Liver (tissue), 9 donors: ENCODE data around the gene SMOC2. TPM values are rescaled to one million over a fixed set of nuclear protein-coding genes. Genes with fewer than 3 reads are reported as not detected.

ENCODE experiments used
- DNase-seq: peaks from one replicate; pipeline ENCODE4 v3.0.0-alpha.2; 2017; ENCODE audit warnings: low spot score
- H3K27ac ChIP-seq, 2 donors: one replicate each; pipeline ENCODE4 v1.7.0; 2013; ENCODE audit warnings: inconsistent platforms in 2 of 2, low read length in 2 of 2, control low read depth in 1 of 2, low read depth in 1 of 2, mild to moderate bottlenecking in 1 of 2
- H3K27me3 ChIP-seq, 4 donors: one replicate each; pipeline versions ENCODE4 v1.6.1 to v1.7.0; 2013; ENCODE audit warnings: low read length in 3 of 4, inconsistent platforms in 1 of 4, mild to moderate bottlenecking in 1 of 4, moderate library complexity in 1 of 4; ENCODE audit not compliant: control insufficient read depth in 4 of 4, insufficient read depth in 4 of 4
- H3K36me3 ChIP-seq, 4 donors: one replicate each; pipeline versions ENCODE4 v1.6.1 to v1.7.0; 2013; ENCODE audit warnings: low read length in 3 of 4, mild to moderate bottlenecking in 3 of 4, low read depth in 1 of 4, moderate library complexity in 1 of 4; ENCODE audit not compliant: control insufficient read depth in 4 of 4, insufficient read depth in 3 of 4
- H3K4me1 ChIP-seq, 4 donors: one replicate each; pipeline versions ENCODE4 v1.6.1 to v1.7.0; 2013; ENCODE audit warnings: low read length in 3 of 4, mild to moderate bottlenecking in 3 of 4, moderate library complexity in 1 of 4; ENCODE audit not compliant: control insufficient read depth in 4 of 4, insufficient read depth in 4 of 4
- H3K4me3 ChIP-seq, 3 donors: one replicate each; pipeline versions ENCODE4 v1.6.1 to v1.7.0; 2013; ENCODE audit warnings: low read length in 3 of 3, control low read depth in 1 of 3, low read depth in 1 of 3, mild to moderate bottlenecking in 1 of 3
- H3K9ac ChIP-seq, 2 donors: one replicate each; pipeline ENCODE4 v1.7.0; 2013; ENCODE audit warnings: low read length in 2 of 2, mild to moderate bottlenecking in 2 of 2, moderate library complexity in 2 of 2, control low read depth in 1 of 2, low read depth in 1 of 2
- H3K9me3 ChIP-seq, 4 donors: one replicate each; pipeline versions ENCODE4 v1.6.1 to v1.7.0; 2013; ENCODE audit warnings: low read length in 3 of 4; ENCODE audit not compliant: control insufficient read depth in 4 of 4
- ATF3 ChIP-seq: IDR thresholded peaks from 2 replicates; pipeline ENCODE4 v1.6.1; 2016; ENCODE audit warnings: antibody characterized with exemption
- CTCF ChIP-seq: fragments of 150-350 bp; IDR thresholded peaks from 2 replicates; pipeline ENCODE4 v1.5.1; 2017; ENCODE audit warnings: improper control_type of control experiment, low read depth, low read length; ENCODE audit not compliant: missing input control
- EGR1 ChIP-seq, 2 donors: IDR thresholded peaks; 2 replicates each; pipeline ENCODE4 v1.6.1; 2016 to 2018; ENCODE audit warnings: antibody characterized with exemption in 2 of 2, low read depth in 2 of 2
- FOXA2 ChIP-seq: IDR thresholded peaks from 2 replicates; pipeline ENCODE4 v1.6.1; 2016; ENCODE audit warnings: antibody characterized with exemption
- GABPA ChIP-seq, 2 donors: IDR thresholded peaks in 1 of 2; conservative IDR thresholded peaks in 1 of 2; 2 replicates each; pipeline ENCODE4 v1.6.1; 2016; ENCODE audit warnings: antibody characterized with exemption in 2 of 2, mild to moderate bottlenecking in 1 of 2, moderate library complexity in 1 of 2
- MAX ChIP-seq: IDR thresholded peaks from 2 replicates; pipeline ENCODE4 v1.6.1; 2016; ENCODE audit warnings: antibody characterized with exemption
- RAD21 ChIP-seq, 2 donors: IDR thresholded peaks; 2 replicates each; pipeline ENCODE4 v1.6.1; 2016; ENCODE audit warnings: antibody characterized with exemption in 2 of 2, mild to moderate bottlenecking in 2 of 2
- REST ChIP-seq: IDR thresholded peaks from 2 replicates; pipeline ENCODE4 v1.6.1; 2016; ENCODE audit warnings: antibody characterized with exemption, mild to moderate bottlenecking
- SP1 ChIP-seq: IDR thresholded peaks from 2 replicates; pipeline ENCODE4 v1.6.1; 2018; ENCODE audit warnings: antibody characterized with exemption, mild to moderate bottlenecking
- TAF1 ChIP-seq: conservative IDR thresholded peaks from 2 replicates; pipeline ENCODE4 v1.6.1; 2016; ENCODE audit warnings: antibody characterized with exemption, mild to moderate bottlenecking
- YY1 ChIP-seq: IDR thresholded peaks from 2 replicates; pipeline ENCODE4 v1.6.1; 2016; ENCODE audit warnings: antibody characterized with exemption, mild to moderate bottlenecking
- ZBTB33 ChIP-seq: IDR thresholded peaks from 2 replicates; pipeline ENCODE4 v1.6.1; 2016; ENCODE audit warnings: antibody characterized with exemption
- WGBS: extraction: QIAGEN DNeasy Blood & Tissue Kit; methylation state at CpG from one replicate; pipeline ENCODE4 v1.1.7; 2013; 5-methylcytosine and 5-hydroxymethylcytosine counted together
- polyA plus RNA-seq, 2 donors: library from polyadenylated mRNA; stranded (reverse) in 1 of 2; unstranded in 1 of 2; fragments of 200-250 nt in 1 of 2; fragments of >200 nt in 1 of 2; fragmentation: Nextera tagmentation in 1 of 2; extraction: Ambion mirVana in 1 of 2; gene quantifications; one replicate each; pipeline versions ENCODE4 v1.2.1 to v1.2.3, GENCODE V29; 2013 to 2015
- total RNA-seq, 2 donors: library from RNA; depleted of rRNA; stranded (reverse); fragments of >200 nt; gene quantifications; one replicate each; pipeline ENCODE4 v1.2.3, GENCODE V29; 2014
- donor health status: healthy.
- donor health status: healthy.
- donor health status: healthy.
- donor health status: healthy.
- donor health status: healthy.

The SMOC2 gene
- total and polyA plus RNA-seq, 4 donors: 0.23 to 1.9 (median 1.1) TPM

GRCh38 chr6:168428052-168428826 lies 12.7 kb upstream of the SMOC2 start:
- Histone ChIP-seq H3K4me3 (no peak overlapping the region), H3K27me3 (peaks cover 0 to 9% (median 1%) of the 10 kb centered on the region in 4 donors), H3K4me1 (no peaks in the 10 kb centered on the region), H3K27ac (no peak overlapping the region), H3K9me3 (no peaks in the 10 kb centered on the region), H3K36me3 (no peaks in the 10 kb centered on the region), H3K9ac (no peak overlapping the region)
- DNase-seq: peak; percentile 22
- 72% methylated on average over 14 of the region's 14 CpGs for WGBS
- no peak for TF ChIP-seq MAX
- TF ChIP-seq TAF1: no peak
- no peak for TF ChIP-seq SP1
- TF ChIP-seq YY1: no peak
- no peak for TF ChIP-seq GABPA (IDR thresholded peaks at IDR 0.05 in 1 of 2, conservative IDR thresholded peaks at IDR 0.05 in 1 of 2)
- no peak for TF ChIP-seq ATF3
- TF ChIP-seq REST: no peak
- TF ChIP-seq RAD21 (IDR thresholded peaks at IDR 0.05): no peak
- TF ChIP-seq FOXA2: no peak
- TF ChIP-seq EGR1 (IDR thresholded peaks at IDR 0.05; ENCODE audit: low read depth in 2 of 2): no peak

- 73% methylated on average over 1 of the region's 1 CpG for WGBS
These were observed 12.1 kb upstream of the SMOC2 start for GRCh38 chr6:168428863-168429262.

More at GRCh38 chr6:168428863-168429262, 12.1 kb upstream of the SMOC2 start:
- Histone ChIP-seq H3K27ac (no peak overlapping the region), H3K36me3 (no peaks in the 10 kb centered on the region), H3K9me3 (no peaks in the 10 kb centered on the region), H3K4me1 (no peaks in the 10 kb centered on the region), H3K9ac (no peak overlapping the region), H3K27me3 (peaks cover 0 to 9% (median under 1%) of the 10 kb centered on the region in 4 donors), H3K4me3 (no peak overlapping the region)
- no peak for TF ChIP-seq CTCF
- TF ChIP-seq ZBTB33: no peak
- TF ChIP-seq YY1: no peak
- TF ChIP-seq SP1: no peak
- TF ChIP-seq TAF1: no peak
- no peak for DNase-seq
